Activated T-helper 1 cell treated with Interleukin-2 at 50 U/mL for 16 hours (primary cell): ENCODE measurements around the gene VPS9D1.
"Not testable (repeated sequence)": the region's sequence is repeated elsewhere in the genome, so short reads cannot be mapped to it uniquely, and the experiment has no call there.

Experiments used
- DNase-seq: peaks from one replicate; pipeline ENCODE4 v3.0.0-alpha.2; 2020; ENCODE audit warnings: low read depth

The VPS9D1 gene

DNA sequence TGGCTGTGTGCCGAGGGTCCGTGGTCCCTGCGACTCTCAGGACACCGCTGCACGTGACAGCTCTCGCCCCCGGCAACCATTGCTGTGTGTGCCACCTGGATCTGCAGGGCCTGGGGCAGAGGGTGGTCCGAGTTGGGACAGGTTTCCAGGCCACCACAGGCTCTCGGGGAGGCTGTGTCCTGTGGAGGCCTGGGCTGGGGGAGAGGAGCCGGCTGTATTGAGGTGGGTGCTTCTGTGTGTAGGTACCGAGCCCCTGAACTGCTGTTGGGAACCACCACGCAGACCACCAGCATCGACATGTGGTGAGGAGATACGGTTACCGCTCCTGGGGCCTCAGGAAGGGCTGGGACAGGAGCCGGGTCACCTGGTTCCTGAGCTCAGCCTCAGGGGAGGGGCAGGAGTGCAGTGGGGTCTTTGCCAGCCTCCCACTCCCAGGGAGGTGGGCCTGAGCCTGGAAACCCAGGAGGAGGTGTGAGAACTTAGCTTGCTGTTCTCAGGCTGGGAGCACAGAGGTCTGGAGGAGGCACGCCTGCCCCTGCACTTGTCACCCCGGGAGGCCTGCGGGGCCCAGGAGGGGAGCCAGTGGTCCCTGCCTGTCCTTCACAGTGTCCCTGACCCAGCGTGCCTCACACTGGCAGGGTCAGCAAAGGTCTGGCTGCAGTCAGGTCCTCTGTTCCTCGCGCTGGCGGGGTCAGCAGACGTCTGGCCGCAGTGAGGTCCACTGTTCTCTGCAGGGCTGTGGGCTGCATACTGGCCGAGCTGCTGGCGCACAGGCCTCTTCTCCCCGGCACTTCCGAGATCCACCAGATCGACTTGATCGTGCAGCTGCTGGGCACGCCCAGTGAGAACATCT, 26.5 kb downstream of the VPS9D1 start:
- no peak for DNase-seq

GRCh38 chr16:89693289-89693731, 27.4 kb downstream of the VPS9D1 start:
- DNase-seq = no peak

GRCh38 chr16:89691986-89692569, 28.6 kb downstream of the VPS9D1 start:
- no peak for DNase-seq

GRCh38 chr16:89691231-89691985, 29.3 kb downstream of the VPS9D1 start:
- DNase-seq = no peak

DNA sequence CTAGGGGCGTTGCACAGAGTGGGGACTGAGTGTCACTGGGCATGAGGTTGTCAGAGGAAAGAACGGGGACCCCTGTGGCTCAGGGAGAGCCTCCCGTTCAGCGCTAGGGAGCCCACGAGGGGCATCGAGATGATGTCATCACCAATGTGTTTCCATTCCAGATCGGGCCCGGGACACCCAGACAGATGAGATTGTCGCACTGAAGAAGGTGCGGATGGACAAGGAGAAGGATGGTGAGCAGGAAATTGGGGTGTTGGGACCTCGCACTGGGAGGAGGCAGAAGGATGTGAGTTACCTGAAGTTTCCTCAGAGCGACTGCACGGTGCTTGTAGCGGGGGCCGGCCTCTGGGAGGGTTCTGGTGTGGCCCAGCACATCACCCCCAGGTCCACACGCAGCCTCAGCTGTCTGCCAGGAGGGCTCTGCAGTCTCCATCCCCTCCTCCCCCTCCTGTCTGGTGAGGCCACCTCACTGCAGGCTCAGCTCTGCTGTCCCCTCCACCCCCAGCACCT, 30.3 kb downstream of the VPS9D1 start:
- DNase-seq = no peak

DNA sequence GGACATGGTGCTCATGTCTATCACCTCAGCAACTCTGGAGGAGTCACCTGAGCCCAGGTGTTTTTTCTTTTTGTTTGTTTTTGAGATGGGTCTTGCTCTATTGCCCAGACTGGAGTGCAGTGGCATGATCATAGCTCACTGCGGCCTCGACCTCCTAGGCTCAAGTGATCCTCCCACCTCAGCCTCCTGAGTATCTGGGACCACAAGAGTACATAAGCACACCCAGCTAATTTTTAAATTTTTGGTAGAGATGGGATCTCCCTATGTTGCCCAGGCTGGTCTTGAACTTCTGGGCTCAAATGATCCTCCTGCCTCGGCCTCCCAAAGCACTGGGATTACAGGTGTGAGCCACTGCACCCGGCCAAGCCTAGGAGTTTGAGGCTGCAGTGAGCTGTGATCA, 31.1 kb downstream of the VPS9D1 start:
- not testable (repeated sequence) for DNase-seq

DNA sequence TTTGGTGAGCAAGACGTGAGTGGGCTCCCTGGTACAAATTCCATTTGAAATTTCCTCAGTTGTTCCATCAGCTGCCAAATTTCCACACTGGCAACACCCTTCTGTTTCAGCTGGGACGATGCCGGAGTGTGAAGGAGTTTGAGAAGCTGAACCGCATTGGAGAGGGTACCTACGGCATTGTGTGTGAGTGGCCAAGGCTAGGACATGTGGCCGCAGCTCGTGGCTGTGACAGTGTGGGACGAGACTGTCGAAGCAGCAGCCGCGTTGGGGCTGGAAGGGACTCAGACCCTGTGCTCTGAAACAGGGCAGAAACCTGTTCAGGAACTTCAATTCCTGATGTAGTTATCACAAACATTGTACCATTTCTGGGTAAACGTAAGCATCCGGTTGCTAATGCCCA, 31.6 kb downstream of the VPS9D1 start:
- no peak for DNase-seq

DNA sequence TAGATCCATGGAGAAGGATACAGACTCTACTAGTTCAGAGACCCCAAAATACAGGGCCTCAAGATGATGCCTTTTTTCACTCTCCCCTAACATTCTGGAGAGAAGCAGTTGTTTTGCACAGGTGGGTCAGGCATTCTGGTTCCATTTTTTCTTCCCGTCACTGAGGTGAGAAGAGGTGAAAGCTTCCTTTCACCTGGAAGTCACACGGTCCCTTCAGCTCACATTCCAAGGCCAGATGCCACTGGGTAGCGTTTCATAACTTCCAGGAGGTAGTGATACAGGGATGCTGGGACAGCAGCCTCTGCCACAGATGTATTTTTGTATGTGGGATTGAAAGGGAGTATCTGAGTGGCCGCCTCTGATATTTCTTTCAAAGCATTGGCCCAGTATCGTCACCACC, 32.3 kb downstream of the VPS9D1 start:
- no peak for DNase-seq

DNA sequence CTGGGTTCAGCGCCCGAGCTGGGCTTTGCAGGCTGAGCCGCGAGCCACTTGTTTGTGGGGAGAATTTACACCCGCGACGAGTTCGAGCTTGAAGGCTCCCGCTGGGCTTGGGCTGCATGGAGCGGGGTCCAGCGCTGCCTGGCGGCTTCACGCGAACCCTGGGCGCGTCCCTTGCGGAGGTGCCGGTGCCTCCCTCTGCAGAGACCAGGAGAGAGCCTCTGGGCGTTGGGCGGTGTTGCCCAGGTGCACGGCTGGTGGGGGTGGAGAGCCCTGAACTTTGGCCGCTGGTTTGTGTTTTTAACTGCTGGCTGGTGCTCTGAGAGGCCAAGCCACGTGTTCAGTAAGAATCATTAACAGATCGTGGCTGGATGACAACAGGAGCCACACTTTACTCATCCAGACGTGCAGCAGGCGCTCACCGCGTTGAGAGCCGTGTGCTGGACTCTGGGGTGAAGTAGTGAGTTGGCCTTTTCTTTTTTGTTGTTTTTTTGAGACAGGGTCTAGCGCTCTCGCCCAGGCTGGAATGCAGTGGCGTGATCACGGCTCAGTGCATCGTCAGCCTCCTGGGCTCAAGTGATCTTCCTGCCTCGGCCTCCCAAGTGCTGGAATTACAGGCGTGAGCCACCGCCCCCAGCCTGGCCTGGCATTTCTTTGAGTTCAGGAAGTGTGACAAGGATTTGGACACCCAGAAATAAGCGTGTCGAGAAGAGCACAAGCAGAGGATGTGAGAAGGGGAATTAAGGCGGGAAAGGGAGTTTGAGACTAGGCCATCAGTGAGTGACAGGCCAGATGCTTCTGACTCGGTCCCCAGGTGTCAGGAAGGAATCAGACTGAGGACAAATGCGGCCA, 33.4 kb downstream of the VPS9D1 start:
- DNase-seq = no peak

- DNase-seq = peak; percentile 86
Observed at GRCh38 chr16:89686520-89687091, 34.1 kb downstream of the VPS9D1 start, which contains the start of gene CDK10. TSS of gene CDK10 (plus strand) at chr16:89686689. CDS start at chr16:89686711, 22 bp downstream.

- DNase-seq = no peak
Observed at GRCh38 chr16:89685916-89686315, 34.8 kb downstream of the VPS9D1 start.

DNA sequence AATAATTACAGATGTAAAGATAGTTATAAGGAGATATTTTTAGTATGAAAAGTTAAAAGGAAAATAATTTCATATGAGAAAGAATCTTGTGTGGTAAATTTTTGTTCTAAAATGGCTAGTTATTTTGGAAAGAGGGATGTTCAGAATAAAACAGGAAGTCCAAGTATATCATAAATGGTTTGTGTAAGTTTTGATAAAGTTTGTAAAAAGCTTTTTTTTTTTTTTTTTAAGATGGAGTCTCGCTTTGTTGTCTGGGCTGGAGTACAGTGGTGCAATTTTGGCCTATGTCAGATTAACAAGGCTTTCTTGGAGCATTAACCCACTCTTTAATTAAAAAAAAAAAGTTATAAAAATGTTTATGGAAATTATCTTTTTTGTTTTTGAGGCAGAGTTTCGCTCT, 42.4 kb downstream of the VPS9D1 start:
- no peak for DNase-seq

- no peak for DNase-seq
Observed at GRCh38 chr16:89672177-89672941, 48.3 kb downstream of the VPS9D1 start.

GRCh38 chr16:89671565-89671964, 49.1 kb downstream of the VPS9D1 start:
- DNase-seq = not testable (repeated sequence)

DNA sequence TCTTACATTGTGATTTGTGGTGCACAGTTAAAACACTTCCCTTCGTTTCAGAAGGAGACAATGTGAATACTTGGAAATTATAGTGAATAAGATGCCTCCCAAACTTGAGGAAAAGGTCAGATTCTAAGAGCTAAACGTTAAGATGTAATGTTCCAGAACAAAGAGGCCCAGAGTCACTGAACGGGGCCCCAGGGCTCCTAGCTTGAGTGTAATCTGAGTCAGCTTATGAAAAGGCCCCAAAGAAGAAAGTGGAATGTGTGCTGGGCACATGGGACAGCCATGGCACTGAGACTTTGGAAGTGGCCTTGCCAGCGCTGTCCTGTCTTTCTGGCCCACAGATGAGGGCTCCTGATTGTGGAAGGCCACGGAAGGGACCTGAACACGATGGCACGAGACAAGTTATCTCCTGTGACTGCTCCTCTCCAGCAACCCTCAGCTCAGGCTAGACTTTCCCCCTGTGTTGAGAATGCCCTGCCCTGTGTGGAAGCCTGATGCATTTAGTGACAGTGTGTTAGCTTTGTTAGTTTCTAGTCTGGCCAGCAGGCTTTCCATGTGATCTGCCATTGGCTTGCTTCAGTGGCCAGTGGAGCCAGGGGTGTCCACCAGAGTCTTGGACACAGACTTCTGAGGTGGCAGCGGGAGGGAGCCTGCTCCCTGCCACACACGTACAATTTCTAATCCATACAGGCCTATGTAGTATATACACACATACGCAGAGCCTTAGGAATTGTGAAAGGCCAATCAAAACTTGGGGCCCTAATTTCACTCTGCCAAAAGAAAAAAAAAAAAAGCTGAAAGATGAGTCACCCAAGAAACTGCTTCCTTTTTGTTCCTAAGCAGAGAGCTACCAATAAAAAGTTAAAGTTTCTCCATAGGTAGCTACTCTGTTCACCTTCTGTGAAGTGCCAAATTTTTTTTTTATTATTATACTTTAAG, 49.9 kb downstream of the VPS9D1 start:
- no peak for DNase-seq

- DNase-seq = no peak
Observed at GRCh38 chr16:89669755-89670154, 50.9 kb downstream of the VPS9D1 start.

GRCh38 chr16:89668790-89669158, 51.9 kb downstream of the VPS9D1 start:
- DNase-seq = no peak

DNA sequence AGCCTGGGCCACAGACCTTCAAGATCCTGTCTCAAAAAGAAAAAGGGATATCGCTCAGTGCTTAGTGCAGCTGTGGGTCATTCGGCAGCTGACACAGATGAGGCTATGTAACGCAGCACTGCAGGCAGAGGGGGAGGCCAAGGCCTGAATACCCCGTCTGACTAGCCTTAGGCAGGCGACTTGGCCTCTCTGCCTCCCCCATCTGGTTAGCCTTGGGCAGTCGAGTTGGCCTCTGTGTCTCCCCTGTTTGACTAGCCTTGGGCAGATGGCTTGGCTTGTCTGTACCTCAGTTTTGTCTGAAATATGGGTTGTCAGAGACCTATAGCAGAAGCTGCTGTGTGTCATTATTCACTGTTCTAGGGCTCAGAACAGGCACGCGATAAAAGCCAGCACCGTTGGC, 53.1 kb downstream of the VPS9D1 start:
- DNase-seq = no peak

DNA sequence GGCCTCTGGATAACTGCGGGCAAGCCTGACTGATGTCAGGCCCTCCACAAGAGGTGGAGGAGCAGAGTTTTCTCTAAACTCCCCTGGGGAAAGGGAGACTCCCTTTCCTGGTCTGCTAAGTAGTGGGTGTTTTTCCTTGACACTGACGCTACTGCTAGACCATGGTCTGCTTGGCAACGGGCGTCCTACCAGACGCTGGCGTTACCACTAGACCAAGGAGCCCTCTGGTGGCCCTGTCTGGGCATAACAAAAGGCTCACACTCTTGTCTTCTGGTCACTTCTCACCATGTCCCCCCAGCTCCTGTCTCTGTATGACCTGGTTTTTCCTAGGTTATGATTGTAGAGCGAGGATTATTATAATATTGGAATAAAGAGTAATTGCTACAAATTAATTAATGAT, 53.7 kb downstream of the VPS9D1 start:
- DNase-seq = not testable (repeated sequence)
